OCI-LY1 (cell line): ENCODE data around the gene CBFA2T2.

Experiments used
- EZH2 ChIP-seq: fragments of 200-600 bp; sonication (generic), shearing (Covaris generic); IDR thresholded peaks from 2 replicates; pipeline ENCODE4 v1.8.0; 2017; ENCODE audit warnings: borderline replicate concordance, mixed run types, mild to moderate bottlenecking, antibody characterized with exemption, low read length, moderate library complexity, mixed read lengths
- TF ChIP-seq, protein P1 (sequence below): fragments of 200-600 bp; sonication (generic), shearing (Covaris generic); IDR thresholded peaks from 2 replicates; pipeline ENCODE4 v1.5.1; 2017; ENCODE audit warnings: mild to moderate bottlenecking, antibody characterized with exemption, low read length, moderate library complexity, mixed read lengths

DNA sequence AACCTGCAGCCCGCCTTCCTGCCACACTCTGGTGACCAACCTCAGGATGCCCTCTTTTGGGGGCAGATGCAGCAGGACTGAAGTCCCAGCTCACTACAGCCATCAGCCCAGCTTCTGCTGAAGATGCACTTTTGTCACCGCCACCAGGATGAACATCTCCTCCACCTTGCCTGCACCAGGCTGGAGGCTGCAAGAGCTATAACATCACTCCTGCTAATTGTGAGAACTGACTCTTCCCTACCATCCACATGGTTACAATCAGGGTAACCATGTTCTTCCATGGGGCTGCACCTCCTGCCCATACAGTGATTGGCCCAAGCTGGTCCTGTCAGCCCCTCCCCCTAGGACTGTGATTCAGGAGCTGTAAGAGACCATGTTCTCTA, 174.9 kb downstream of the CBFA2T2 start:
- TF ChIP-seq, protein P1, sequence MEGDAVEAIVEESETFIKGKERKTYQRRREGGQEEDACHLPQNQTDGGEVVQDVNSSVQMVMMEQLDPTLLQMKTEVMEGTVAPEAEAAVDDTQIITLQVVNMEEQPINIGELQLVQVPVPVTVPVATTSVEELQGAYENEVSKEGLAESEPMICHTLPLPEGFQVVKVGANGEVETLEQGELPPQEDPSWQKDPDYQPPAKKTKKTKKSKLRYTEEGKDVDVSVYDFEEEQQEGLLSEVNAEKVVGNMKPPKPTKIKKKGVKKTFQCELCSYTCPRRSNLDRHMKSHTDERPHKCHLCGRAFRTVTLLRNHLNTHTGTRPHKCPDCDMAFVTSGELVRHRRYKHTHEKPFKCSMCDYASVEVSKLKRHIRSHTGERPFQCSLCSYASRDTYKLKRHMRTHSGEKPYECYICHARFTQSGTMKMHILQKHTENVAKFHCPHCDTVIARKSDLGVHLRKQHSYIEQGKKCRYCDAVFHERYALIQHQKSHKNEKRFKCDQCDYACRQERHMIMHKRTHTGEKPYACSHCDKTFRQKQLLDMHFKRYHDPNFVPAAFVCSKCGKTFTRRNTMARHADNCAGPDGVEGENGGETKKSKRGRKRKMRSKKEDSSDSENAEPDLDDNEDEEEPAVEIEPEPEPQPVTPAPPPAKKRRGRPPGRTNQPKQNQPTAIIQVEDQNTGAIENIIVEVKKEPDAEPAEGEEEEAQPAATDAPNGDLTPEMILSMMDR, result no peak
- TF ChIP-seq EZH2, result no peak
